ENCODE data around the gene RNFT2. TPM values are rescaled to one million over a fixed set of nuclear protein-coding genes. Genes with fewer than 3 reads are reported as not detected.

RNFT2 gene
- total RNA-seq, 1 experiment from 2014 or later, result 29.5 TPM

- Histone ChIP-seq H3K79me1 (ENCODE audit: insufficient read depth, low read depth, low read length, poor library complexity, severe bottlenecking) (no peaks in the 10 kb centered on the region), H3K9me3 (ENCODE audit: control insufficient read depth, low read depth, low read length) (no peaks in the 10 kb centered on the region), H2BK5ac (ENCODE audit: insufficient read length, low read length) (no peak overlapping the region), H3K9ac (ENCODE audit: extremely low read depth, insufficient read length, low read length) (no peak overlapping the region), H2BK20ac (ENCODE audit: low read depth, low read length, poor library complexity, severe bottlenecking) (no peak overlapping the region), H3K18ac (ENCODE audit: insufficient read length, low read depth, low read length) (no peak overlapping the region), H4K91ac (ENCODE audit: insufficient read length, low read depth, low read length) (no peak overlapping the region), H2AFZ (ENCODE audit: low read length) (no peak overlapping the region), H3K79me2 (ENCODE audit: insufficient read depth, low read length) (no peaks in the 10 kb centered on the region), H3K14ac (ENCODE audit: insufficient read depth, low read length) (no peak overlapping the region), H2AK5ac (ENCODE audit: insufficient read length, low read length) (no peak overlapping the region), H2BK12ac (ENCODE audit: insufficient read length, low read depth, low read length) (no peak overlapping the region), H3K56ac (ENCODE audit: insufficient read length, low read depth, low read length) (no peak overlapping the region), H2BK120ac (ENCODE audit: low read depth, low read length, poor library complexity, severe bottlenecking) (no peak overlapping the region), H4K8ac (replicated peaks; ENCODE audit: insufficient read length, low read depth, low read length) (no peak overlapping the region), H4K5ac (ENCODE audit: insufficient read length, low read depth, low read length) (no peak overlapping the region), H2BK15ac (ENCODE audit: low read depth, low read length) (no peak overlapping the region), H3K27me3 (ENCODE audit: insufficient read depth, low read length) (no peaks in the 10 kb centered on the region), H3K23ac (ENCODE audit: insufficient read length, low read depth, low read length) (no peak overlapping the region), H3K4me2 (ENCODE audit: insufficient read depth, insufficient read length, low read length) (no peak overlapping the region), H3T11ph (ENCODE audit: low read length) (no peak overlapping the region), H3K27ac (ENCODE audit: insufficient read length, low read depth, low read length) (no peak overlapping the region), H3K4ac (ENCODE audit: low read depth, low read length) (no peak overlapping the region), H3K23me2 (ENCODE audit: insufficient read length, low read depth, low read length, poor library complexity, severe bottlenecking) (no peaks in the 10 kb centered on the region), H3K4me1 (ENCODE audit: insufficient read depth, low read length) (no peaks in the 10 kb centered on the region), H4K20me1 (ENCODE audit: control insufficient read depth, insufficient read depth, insufficient read length) (no peaks in the 10 kb centered on the region)
- peak; percentile 88 for DNase-seq
- H3K4me1 Mint-ChIP-seq, result peaks cover 9 to 19% of the 10 kb centered on the region in 2 experiments
- no peaks in the 10 kb centered on the region; a peak in 1 of 7 replicates for H3K36me3 Mint-ChIP-seq (ENCODE audit: insufficient read depth in 1 of 3, low read depth in 3 of 3)
- no peak overlapping the region for H3K4me3 Mint-ChIP-seq
- no peak overlapping the region for H3K27ac Mint-ChIP-seq
- WGBS (ENCODE audit: extremely low coverage, insufficient read length, low lambda C conversion rate), result no CpG with 5 or more reads among the region's 6 CpGs
- H3K9me3 Mint-ChIP-seq, result no peaks in the 10 kb centered on the region
- H3K27me3 Mint-ChIP-seq (ENCODE audit: low read depth), result no peaks in the 10 kb centered on the region; the same call in 1 of the 2 replicates
- TF ChIP-seq CTCF (conservative IDR thresholded peaks at IDR 0.05), result peak; percentile 92
Observed at GRCh38 chr12:116863275-116863767, 125.2 kb downstream of the RNFT2 start.

Data from H9 (cell line).